ENCODE measurements around the gene DNM1.
"Not testable (repeated sequence)": the region's sequence is repeated elsewhere in the genome, so short reads cannot be mapped to it uniquely, and the experiment has no call there.

Gene DNM1

DNA sequence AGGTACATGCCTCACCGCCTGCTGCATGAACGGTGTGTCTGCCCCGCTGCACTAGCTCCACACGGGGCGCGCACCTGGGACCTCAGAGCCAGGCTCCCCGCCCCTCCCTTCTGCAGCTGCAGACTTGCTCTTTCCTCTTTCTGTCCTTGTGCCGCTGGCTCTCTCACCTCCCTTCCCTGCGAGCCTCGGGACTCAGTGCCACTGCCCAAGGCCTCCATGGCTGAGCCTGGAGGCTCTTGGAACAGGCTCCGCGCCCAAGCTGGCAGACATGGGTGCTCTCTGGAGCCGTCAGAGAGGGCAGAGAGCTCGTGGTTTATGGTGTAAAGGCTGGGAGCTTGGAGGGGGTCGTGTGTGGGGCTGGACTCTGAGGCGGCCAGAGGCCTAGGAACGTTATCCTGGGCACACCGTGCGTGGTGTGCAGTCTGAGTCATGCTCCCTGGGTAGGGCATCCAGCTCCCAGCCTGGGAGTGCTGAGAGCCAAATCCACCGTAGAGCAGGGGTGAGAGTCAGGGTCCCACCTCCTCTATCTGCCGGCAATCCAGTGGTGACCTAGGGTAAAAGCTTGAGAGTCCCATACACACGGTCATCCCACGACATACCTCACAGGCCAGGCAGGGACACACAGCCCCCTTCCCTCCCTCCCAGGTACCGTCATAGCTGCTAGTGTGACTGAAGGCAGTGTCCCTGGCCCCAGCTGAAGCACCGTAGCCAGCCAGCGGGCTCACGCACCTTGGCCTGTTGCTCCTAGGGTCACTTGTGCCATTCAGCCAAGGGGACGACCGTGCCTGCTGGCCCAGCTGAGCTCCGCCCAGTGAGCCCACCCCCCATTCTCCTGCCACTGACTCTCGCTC is 50.2 kb downstream of the DNM1 start:
- DNase-seq, result no peak

DNA sequence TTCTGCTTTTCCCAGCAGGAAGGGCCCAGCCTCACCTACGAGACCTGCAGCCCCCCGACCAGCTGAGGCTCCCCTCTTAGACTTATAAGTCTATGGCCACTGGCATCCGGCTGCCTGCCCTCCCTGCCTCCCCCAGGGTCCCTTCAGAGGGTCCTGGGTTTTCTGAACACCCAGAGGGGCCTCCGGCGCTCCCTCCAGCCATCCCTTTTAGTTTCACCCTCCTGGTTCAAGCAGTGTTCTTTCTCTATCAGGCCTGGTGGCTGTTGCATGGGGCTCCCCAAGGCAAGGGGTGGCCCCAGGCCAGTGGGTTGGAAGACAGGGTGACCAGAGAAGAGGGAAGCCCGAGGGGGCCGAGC is 50.8 kb downstream of the DNM1 start:
- DNase-seq, result no peak

DNA sequence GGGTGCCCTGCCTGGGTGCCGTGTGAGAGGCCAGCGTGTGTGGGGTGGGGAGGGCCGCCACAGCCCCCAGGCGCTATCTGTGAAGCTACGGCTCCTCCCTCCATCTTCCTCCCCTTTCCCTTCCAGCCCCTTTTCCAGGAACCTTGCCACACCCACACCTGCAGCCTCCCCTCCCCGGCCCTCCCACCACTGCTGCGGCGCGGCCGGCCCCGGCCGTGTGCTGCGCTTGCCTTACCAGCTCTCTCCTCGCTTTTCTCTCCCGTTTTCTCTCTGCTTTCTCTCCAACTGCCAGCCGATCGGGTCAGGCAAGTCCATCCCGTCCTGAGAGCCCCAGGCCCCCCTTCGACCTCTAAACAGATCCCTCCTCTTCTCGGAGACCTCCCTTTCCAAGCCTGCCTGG is 51.2 kb downstream of the DNM1 start:
- DNase-seq, result no peak

DNA sequence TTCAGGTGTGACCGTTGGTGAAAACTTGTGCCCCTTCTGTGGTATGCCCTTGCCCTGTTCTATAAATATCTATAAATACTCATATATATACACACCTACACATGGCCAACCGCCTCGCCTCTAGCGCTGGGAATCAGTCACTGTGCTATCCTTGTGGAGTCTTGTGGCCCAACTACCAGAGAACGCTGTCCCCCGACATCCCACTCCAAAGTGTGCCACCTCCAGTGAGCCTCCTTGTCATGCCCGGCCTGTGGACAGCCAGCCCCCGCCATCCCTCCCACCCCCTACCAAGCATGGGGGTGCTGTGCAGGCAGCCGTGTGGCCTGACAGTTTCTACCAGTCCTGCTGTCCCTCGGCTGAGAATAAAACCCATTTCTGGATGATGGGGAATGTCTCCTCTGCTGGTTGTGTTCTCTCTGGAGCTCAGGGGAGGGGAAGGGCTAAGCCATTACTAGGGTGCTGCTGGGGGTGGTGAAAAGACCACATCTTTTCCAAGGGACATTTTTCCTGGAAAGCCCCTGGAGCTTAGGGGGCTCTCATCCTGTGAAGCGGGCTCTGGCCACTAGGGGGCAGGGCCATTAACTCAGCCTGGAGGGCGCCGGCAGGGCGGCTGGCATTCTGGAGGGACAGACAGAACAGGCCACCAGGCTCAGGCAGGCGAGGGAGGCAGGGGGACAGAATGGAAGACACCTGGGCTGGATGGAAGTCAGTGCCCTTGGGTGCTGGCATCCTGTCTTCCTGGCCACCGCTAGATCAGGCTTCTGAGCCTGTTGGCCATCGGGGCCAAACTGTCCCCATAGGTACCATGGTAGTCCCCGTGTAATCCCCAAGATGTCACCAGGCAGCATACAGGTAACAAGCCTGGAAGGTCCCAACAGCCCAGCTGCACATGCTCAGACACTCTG is 51.9 kb downstream of the DNM1 start:
- DNase-seq, result peak; percentile 14

DNA sequence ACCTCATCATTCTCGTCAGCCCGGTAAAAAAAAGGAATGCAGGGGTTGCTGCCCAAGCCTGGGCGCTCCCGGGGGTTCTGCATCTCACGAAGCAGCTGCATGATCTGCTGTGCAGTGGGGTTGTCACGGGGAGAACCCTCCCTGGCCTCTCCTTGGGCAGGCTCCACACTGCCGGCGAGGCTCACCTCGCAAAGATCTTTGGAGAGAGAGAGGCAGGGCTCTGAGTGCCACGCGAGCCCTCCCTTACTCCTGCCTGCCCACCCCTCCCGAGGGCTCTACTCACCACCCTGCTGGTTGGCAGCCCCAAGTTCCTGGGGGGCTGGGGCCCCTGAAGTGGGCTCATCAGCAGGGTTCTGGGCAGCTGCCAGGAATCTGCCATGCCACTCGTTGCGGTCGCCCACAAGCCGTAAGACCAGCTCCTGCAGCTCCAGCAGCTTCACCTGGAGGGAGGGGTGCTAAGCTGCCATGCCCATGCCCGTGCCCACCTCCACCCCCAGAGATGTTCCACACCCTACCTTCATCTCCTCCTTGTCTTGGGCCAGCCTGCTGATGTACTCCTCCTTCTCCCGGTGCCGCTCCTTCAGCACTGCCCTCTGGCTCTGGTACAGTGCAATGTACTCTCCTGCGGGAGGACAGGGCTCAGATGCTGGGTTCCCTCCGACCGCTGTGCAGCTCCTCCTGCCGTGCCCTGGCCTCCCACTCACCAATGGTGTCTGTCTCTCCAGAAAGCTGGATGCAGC is 54.1 kb downstream of the DNM1 start:
- no peak for DNase-seq

DNA sequence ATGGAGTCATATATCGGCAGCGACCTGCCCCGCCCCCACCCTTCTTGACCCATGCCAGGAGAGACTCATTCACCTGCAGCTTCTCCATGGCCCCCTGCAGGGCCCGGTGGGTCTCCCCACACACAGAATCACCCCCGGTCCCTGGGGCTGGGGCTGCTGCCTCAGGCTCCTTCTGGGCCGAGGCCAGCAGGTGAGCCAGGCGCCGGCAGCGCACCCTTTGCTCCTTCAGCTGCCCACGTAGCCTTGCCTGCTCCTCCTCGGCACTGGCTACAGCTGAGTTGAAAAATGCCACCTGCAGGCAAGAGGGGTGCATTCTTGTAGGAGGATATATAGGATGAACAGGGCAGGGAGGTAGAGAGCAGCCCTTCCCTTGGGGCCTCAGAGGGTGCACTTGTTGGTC is 54.7 kb downstream of the DNM1 start:
- DNase-seq, result no peak

DNA sequence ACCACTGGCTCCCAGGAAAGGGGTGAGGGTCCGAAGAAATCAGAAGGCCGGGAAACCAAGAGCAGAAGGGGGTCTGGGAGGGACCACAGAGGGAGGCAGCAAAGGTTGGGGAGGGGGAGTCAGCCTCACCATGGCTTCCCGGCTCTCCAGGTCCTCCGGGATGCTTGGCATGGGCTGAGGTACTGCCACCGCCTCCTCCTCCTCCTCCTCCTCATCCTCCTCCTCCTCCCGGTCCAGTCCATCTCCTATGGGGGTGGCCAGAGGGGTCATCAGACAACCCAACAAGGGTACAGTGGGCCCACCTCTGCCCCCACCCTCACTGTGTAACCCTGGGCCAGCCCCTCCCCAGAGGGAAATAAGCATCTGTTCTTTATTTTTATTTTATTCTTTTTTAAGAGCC is 55.1 kb downstream of the DNM1 start:
- no peak for DNase-seq

DNA sequence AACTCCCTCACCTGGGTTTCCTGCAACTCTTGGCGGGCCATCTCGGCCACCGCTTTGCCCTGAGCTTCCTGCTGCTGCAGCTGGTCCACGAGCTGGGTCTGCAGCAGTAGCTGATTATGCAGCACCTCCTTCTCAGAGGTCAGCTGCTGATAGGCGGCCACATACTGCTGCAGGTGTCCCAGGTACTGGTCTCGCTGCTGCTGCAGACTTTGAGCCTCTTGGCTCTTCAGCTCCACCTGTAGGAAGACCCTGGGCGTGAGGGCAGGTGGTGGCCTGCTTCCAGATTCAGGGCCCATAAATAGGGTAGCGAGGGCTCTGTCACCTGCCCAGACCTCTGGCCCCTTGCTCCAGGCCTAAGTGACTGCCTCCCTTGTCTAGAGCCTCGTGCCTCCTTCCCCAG is 56.0 kb downstream of the DNM1 start:
- DNase-seq, result no peak

DNA sequence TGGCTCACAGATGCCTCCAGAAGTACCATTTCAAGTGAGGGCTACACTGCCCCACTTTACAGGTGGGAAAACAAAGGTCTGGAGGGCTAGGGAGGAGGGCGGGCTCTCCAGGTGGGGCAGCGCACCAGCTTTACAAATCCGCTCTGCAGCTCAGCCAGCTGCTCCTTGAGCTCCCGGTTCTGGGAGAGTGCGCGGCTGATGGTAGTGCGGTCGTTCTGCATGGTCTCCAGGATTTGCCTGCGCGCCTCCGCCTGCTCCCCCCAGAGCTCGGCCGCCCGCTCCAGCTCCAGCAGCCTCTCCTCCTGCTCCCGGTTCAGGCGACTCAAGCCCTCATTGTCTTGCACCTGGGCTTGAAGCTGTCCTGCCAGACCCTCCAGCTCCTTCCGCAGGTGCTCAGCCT is 57.2 kb downstream of the DNM1 start:
- no peak for DNase-seq

DNA sequence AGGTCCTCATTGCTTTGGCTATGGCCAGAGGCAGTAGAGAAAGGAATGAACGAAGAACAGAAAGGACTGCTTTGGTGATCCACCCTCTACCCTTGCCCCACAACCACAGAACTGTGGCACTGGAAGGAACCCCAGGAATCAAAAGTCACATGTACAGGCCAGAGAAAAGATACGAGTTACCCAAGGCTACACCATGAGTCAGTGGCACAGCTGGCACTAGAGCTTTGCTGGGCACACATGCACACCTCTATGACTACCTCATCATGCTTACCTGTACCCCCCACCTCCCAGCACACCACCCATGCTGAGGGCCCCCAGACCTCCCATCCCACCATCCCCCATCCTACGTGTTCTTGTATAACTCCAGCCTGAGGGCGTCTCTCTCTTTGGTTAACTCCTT is 59.5 kb downstream of the DNM1 start:
- no peak for DNase-seq

DNA sequence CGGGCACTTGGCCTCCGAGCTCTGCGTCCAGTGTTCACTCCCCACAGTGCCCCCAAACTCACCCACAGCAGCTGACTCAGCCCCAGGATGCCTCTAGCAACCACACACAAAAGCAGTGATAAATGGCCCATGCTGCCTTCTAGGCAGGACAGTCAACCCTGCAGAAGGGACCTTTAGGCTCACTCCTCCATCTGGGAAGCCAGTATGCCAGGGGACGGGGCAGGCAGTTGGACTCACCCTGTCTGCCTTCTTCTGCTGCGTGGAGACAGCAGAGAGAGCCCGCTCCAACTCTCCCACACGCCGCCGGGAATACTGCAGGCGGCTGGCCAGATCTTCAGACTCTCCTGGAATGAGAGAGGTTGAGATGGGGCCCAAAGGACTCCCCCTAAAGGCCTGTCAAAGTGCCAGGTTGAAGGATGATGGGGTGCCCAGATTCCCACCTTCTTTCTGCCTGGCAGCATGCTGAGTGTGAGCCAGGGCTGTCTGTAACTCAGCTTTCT is 62.2 kb downstream of the DNM1 start:
- DNase-seq, result no peak

DNA sequence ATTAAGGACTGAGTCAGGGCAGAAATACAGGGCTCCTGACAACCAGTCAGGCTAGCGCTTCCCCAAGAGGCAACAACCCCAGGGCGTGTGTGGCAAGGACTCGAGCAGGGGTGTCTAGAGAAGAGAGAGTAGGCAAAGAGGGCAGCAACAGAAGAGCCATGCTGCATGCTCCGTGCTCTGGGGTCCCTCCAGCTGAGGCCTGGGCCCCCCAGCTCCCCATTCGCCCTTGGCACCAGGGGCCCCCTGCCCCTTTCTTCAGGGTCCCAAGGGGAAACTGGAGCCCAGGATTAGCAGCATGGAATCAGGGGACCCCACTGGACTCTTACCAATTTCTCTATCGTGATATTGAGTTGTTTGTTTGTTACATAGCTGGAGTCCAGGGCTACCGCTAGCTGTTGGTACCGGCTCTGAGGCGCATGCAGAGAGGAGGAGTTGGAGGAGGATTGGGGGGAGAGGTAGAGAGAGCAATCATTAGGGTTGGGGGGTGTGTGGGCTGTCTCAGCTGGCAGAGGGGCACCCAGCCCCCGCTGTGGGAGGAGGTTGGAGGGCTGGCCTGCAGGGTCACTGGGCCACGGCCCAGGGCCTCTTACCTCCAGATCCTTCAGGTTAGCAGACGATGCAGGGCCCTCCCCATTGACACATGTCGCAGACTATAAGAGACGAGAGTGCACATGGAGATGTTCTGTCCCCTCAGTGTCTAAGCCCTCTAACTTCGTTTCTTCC is 63.9 kb downstream of the DNM1 start:
- DNase-seq, result no peak

DNA sequence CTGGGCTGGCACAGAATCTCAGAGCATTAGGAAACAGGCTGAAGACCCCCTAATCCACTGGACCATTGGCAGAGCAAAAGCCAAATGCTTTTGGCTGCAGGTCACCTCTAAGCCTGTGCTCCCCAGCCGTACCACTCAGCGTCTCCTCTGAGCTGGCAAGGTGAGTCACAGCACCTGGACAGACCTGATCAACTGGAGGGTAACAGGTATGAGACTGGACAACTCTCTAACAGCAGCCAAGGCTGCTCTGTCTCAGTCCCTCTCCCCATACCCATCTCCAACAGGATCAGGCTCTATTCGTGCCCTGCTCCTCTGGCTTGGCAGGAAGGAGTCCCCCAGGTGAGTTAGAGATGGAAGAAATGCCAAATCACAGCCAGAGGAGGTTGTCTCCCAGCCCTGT is 67.9 kb downstream of the DNM1 start:
- no peak for DNase-seq

DNA sequence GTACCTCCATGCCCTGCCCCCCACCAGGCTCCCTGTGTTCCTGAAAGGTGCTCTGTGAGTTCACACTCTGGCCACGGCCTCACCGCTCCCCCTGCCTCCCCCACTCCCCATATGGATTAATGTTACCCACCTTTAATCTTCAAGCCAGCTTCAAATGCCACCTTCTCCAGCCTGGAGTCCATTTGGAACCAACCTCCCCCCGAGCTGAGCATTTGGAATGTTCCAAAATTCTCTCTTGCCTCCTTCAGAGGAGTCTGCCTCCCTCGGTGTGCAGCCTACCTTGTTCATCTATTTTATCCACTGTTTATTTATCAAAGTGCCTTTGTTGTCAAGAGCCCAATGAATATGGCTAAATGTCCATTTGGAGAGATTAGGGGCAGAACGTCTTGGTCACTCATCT is 68.3 kb downstream of the DNM1 start:
- no peak for DNase-seq

DNA sequence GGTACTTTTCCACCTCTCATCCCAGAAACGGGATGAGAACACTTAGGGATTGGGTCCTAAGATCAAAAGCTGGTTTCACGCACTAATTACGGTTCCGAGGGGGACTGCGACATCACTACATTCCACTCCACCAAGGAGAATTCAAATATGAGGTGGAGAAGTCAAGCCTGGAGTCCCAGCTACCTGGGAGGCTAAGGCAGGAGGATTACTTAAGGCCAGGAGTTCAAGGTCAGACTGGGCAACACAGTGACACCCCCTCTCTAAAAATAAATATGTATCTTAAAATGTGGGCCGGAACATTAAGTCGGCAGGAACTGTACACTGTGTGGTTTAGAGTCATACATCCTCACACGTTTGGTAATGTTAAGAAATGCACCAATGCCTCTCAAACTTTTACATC is 71.1 kb downstream of the DNM1 start:
- no peak for DNase-seq

DNA sequence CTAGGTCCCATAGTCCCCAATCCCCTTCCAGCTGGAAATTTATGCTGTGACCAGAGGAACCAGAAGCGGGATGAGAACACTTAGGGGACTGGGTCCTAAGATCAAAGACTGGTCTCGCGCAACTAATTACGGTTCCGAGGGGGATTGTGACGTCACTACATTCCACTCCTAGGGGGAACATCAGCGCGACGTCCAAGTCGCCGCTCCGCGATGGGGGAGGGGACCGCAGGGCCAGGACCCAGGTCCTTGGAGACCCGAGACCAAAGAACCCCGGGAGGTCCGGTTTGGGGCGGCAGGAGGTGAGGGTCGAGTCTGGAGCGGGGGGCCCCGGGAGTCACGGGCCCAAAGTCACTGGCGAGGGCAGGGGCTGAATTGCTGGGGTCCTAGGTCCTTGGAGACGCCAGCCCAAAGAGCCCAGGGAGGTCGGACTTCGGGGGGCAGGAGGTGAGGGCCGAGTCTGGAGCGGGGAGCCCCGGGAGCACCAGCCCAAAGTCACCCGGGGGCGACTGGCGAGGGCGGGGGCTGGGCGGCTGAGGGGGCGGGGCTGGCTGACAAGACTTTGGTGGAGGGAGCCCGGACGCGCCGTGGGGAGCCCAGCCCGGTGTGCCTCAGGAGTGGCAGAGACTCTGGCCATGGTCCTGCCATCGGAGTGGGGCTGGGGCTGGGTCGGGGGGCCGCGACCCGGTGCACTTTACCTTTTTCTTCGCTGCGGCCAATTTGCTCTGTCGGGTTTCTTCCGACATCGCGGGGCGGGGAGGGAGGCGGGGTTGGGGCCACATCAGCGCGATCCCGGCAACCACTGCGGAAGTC is 72.2 kb downstream of the DNM1 start, which contains the start of gene GOLGA2:
TSS of gene GOLGA2 (minus strand) at position 810 of the 810 bp plus-strand sequence. CDS start at position 779, 31 bp downstream.
- DNase-seq, result no peak

DNA sequence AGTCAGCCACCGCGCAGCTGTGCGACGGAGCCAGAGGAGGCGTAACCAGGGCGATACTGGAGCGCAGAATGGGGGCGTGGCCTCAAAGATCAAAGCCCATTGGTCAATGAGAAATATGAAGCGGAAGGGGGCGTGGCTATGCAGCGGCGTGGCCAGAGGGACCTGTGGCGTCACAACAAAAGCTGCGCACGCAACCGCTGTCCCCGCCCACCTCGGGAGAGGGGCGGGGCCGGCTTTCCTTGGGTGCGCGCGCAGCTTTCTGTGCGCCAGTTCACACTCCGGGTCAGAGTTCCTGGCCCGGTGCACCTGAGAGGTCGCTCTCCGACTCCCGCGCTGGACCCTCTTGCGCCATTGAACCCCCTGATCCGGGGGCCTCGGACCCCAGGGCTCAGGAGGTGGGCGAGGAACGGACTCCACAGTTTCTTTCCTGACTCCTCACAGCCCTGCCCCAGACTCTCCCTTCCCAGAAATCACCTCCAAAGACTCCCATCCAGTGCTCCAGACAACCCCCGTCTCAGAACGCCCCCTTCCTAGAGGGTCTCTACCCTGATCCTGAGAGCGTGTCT is 72.9 kb downstream of the DNM1 start, which contains the start of gene SWI5:
TSS of gene SWI5 (plus strand) at position 269 of the 566 bp plus-strand sequence.
- peak; percentile 99 for DNase-seq

DNA sequence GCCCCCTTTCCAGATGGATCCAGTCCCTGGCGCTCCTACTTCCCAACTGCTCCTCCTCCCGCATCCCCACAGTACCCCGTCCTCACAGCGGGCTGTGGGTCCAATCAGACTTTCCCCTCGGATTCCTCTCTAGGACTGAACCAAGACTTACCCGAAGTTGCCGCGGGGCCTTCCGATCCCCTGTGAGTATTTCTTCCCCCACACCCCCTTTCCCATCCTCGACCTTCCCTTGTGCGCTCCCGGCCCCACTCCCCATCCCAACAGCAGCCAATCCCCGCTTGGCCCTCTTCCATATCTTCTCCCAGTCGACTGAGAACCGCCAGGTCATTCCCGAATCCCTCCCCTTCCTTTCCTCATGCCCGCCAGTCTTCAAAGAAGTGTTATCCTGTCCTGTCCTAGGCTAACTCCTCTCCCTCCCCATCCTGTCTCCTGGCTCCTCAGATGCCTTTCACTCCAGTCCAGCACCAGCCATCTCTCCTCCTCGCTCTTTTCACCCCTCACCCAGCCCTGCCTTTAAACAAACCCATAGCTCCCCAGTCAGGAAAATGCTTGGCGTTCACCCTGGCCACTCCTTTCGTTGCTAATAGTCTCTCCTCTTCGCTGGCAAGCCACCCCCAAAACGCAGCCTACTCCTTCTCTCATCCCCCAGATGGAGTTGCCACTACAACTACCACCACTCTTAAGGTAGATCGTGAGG is 73.5 kb downstream of the DNM1 start:
- no peak for DNase-seq

DNA sequence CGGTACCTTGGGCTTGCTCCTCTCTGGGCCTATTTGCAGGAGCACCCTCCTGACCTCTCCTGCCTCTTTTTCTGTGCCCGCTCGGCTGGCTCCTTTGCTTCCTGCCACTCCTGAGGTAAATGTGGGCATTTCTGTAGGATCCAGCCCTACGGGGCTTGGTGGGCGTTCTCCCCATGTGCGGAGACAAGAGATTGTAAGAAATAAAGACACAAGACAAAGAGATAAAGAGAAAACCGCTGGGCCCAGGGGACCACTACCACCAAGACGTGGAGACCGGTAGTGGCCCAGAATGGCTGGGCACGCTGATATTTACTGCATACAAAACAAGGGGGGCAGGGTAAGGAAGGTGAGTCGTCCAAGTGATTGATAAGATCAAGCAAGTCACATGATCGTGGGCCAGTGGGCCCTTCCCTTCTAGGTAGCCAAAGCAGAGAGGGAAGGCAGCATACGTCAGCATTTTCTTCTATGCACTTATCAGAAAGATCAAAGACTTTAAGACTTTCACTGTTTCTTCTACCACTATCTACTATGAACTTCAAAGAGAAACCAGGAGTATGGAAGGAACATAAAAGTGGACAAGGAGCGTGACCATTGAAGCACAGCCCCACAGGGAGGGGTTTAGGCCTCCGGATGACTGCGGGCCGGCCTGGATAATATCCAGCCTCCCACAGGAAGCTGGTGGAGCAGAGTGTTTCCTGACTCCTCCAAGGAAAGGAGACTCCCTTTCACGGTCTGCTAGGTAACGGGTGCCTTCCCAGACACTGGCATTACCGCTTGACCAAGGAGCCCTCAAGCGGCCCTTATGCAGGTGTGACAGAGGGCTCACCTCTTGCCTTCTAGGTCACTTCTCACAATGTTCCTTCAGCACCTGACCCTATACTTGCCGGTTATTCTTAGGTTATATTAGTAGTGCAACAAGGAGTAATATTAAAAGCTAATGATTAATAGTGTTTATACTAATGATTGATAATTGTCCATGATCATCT is 76.2 kb downstream of the DNM1 start:
- DNase-seq, result not testable (repeated sequence)
